Liver (tissue), 9 donors: ENCODE measurements around the gene TRERF1. TPM values are rescaled to one million over a fixed set of nuclear protein-coding genes. Genes with fewer than 3 reads are reported as not detected.
A peak's percentile ranks its signal among the peaks of the same experiment; 100 is the strongest.

Source experiments
- DNase-seq: peaks from one replicate; pipeline ENCODE4 v3.0.0-alpha.2; 2017; ENCODE audit warnings: low spot score
- H3K27ac ChIP-seq, 2 donors: one replicate each; pipeline ENCODE4 v1.7.0; 2013; ENCODE audit warnings: inconsistent platforms in 2 of 2, low read length in 2 of 2, control low read depth in 1 of 2, low read depth in 1 of 2, mild to moderate bottlenecking in 1 of 2
- H3K27me3 ChIP-seq, 4 donors: one replicate each; pipeline versions ENCODE4 v1.6.1 to v1.7.0; 2013; ENCODE audit warnings: low read length in 3 of 4, inconsistent platforms in 1 of 4, mild to moderate bottlenecking in 1 of 4, moderate library complexity in 1 of 4; ENCODE audit not compliant: control insufficient read depth in 4 of 4, insufficient read depth in 4 of 4
- H3K36me3 ChIP-seq, 4 donors: one replicate each; pipeline versions ENCODE4 v1.6.1 to v1.7.0; 2013; ENCODE audit warnings: low read length in 3 of 4, mild to moderate bottlenecking in 3 of 4, low read depth in 1 of 4, moderate library complexity in 1 of 4; ENCODE audit not compliant: control insufficient read depth in 4 of 4, insufficient read depth in 3 of 4
- H3K4me1 ChIP-seq, 4 donors: one replicate each; pipeline versions ENCODE4 v1.6.1 to v1.7.0; 2013; ENCODE audit warnings: low read length in 3 of 4, mild to moderate bottlenecking in 3 of 4, moderate library complexity in 1 of 4; ENCODE audit not compliant: control insufficient read depth in 4 of 4, insufficient read depth in 4 of 4
- H3K4me3 ChIP-seq, 3 donors: one replicate each; pipeline versions ENCODE4 v1.6.1 to v1.7.0; 2013; ENCODE audit warnings: low read length in 3 of 3, control low read depth in 1 of 3, low read depth in 1 of 3, mild to moderate bottlenecking in 1 of 3
- H3K9ac ChIP-seq, 2 donors: one replicate each; pipeline ENCODE4 v1.7.0; 2013; ENCODE audit warnings: low read length in 2 of 2, mild to moderate bottlenecking in 2 of 2, moderate library complexity in 2 of 2, control low read depth in 1 of 2, low read depth in 1 of 2
- H3K9me3 ChIP-seq, 4 donors: one replicate each; pipeline versions ENCODE4 v1.6.1 to v1.7.0; 2013; ENCODE audit warnings: low read length in 3 of 4; ENCODE audit not compliant: control insufficient read depth in 4 of 4
- ATF3 ChIP-seq: IDR thresholded peaks from 2 replicates; pipeline ENCODE4 v1.6.1; 2016; ENCODE audit warnings: antibody characterized with exemption
- CTCF ChIP-seq: fragments of 150-350 bp; IDR thresholded peaks from 2 replicates; pipeline ENCODE4 v1.5.1; 2017; ENCODE audit warnings: improper control_type of control experiment, low read depth, low read length; ENCODE audit not compliant: missing input control
- EGR1 ChIP-seq, 2 donors: IDR thresholded peaks; 2 replicates each; pipeline ENCODE4 v1.6.1; 2016 to 2018; ENCODE audit warnings: antibody characterized with exemption in 2 of 2, low read depth in 2 of 2
- FOXA2 ChIP-seq: IDR thresholded peaks from 2 replicates; pipeline ENCODE4 v1.6.1; 2016; ENCODE audit warnings: antibody characterized with exemption
- GABPA ChIP-seq, 2 donors: IDR thresholded peaks in 1 of 2; conservative IDR thresholded peaks in 1 of 2; 2 replicates each; pipeline ENCODE4 v1.6.1; 2016; ENCODE audit warnings: antibody characterized with exemption in 2 of 2, mild to moderate bottlenecking in 1 of 2, moderate library complexity in 1 of 2
- HNF4A ChIP-seq, 2 donors: conservative IDR thresholded peaks; 2 replicates each; pipeline ENCODE4 v1.6.1; 2016; ENCODE audit warnings: antibody characterized with exemption in 2 of 2, mild to moderate bottlenecking in 2 of 2
- HNF4G ChIP-seq: IDR thresholded peaks from 2 replicates; pipeline ENCODE4 v1.6.1; 2016; ENCODE audit warnings: antibody characterized with exemption
- JUND ChIP-seq, 2 donors: IDR thresholded peaks; 2 replicates each; pipeline ENCODE4 v1.6.1; 2016; ENCODE audit warnings: antibody characterized with exemption in 2 of 2
- MAX ChIP-seq: IDR thresholded peaks from 2 replicates; pipeline ENCODE4 v1.6.1; 2016; ENCODE audit warnings: antibody characterized with exemption
- NR2F2 ChIP-seq: IDR thresholded peaks from 2 replicates; pipeline ENCODE4 v1.6.1; 2016; ENCODE audit warnings: antibody characterized with exemption
- RAD21 ChIP-seq, 2 donors: IDR thresholded peaks; 2 replicates each; pipeline ENCODE4 v1.6.1; 2016; ENCODE audit warnings: antibody characterized with exemption in 2 of 2, mild to moderate bottlenecking in 2 of 2
- REST ChIP-seq: IDR thresholded peaks from 2 replicates; pipeline ENCODE4 v1.6.1; 2016; ENCODE audit warnings: antibody characterized with exemption, mild to moderate bottlenecking
- RXRA ChIP-seq, 2 donors: IDR thresholded peaks; 2 replicates each; pipeline ENCODE4 v1.6.1; 2017 to 2018; ENCODE audit warnings: antibody characterized with exemption in 2 of 2, mild to moderate bottlenecking in 1 of 2
- SP1 ChIP-seq: IDR thresholded peaks from 2 replicates; pipeline ENCODE4 v1.6.1; 2018; ENCODE audit warnings: antibody characterized with exemption, mild to moderate bottlenecking
- TAF1 ChIP-seq: conservative IDR thresholded peaks from 2 replicates; pipeline ENCODE4 v1.6.1; 2016; ENCODE audit warnings: antibody characterized with exemption, mild to moderate bottlenecking
- YY1 ChIP-seq: IDR thresholded peaks from 2 replicates; pipeline ENCODE4 v1.6.1; 2016; ENCODE audit warnings: antibody characterized with exemption, mild to moderate bottlenecking
- ZBTB33 ChIP-seq: IDR thresholded peaks from 2 replicates; pipeline ENCODE4 v1.6.1; 2016; ENCODE audit warnings: antibody characterized with exemption
- WGBS: extraction: QIAGEN DNeasy Blood & Tissue Kit; methylation state at CpG from one replicate; pipeline ENCODE4 v1.1.7; 2013; 5-methylcytosine and 5-hydroxymethylcytosine counted together
- polyA plus RNA-seq, 2 donors: library from polyadenylated mRNA; stranded (reverse) in 1 of 2; unstranded in 1 of 2; fragments of 200-250 nt in 1 of 2; fragments of >200 nt in 1 of 2; fragmentation: Nextera tagmentation in 1 of 2; extraction: Ambion mirVana in 1 of 2; gene quantifications; one replicate each; pipeline versions ENCODE4 v1.2.1 to v1.2.3, GENCODE V29; 2013 to 2015
- total RNA-seq, 2 donors: library from RNA; depleted of rRNA; stranded (reverse); fragments of >200 nt; gene quantifications; one replicate each; pipeline ENCODE4 v1.2.3, GENCODE V29; 2014
- donor health status: healthy.
- donor health status: healthy.
- donor health status: healthy.
- donor health status: healthy.
- donor health status: healthy.

Gene TRERF1
- total and polyA plus RNA-seq, 4 donors: 0.33 to 1.3 (median 0.68) TPM

GRCh38 chr6:42280966-42281533 is 170.7 kb downstream of the TRERF1 start:
- WGBS: 80% methylated on average over 5 of the region's 5 CpGs
- Histone ChIP-seq H3K4me3 (no peak overlapping the region), H3K27me3 (no peaks in the 10 kb centered on the region), H3K9ac (no peak overlapping the region), H3K36me3 (no peaks in the 10 kb centered on the region), H3K9me3 (no peaks in the 10 kb centered on the region), H3K27ac (peak overlapping the region in 1 of 2 donors; percentile 7), H3K4me1 (peaks cover 0 to 6% (median 0%) of the 10 kb centered on the region in 4 donors)
- TF ChIP-seq REST (no peak), RAD21 (IDR thresholded peaks at IDR 0.05) (no peak), GABPA (IDR thresholded peaks at IDR 0.05 in 1 of 2, conservative IDR thresholded peaks at IDR 0.05 in 1 of 2) (no peak), HNF4A (conservative IDR thresholded peaks at IDR 0.05) (no peak), ZBTB33 (no peak), CTCF (no peak), EGR1 (IDR thresholded peaks at IDR 0.05; ENCODE audit: low read depth in 2 of 2) (no peak), MAX (no peak), JUND (IDR thresholded peaks at IDR 0.05) (no peak), YY1 (no peak), RXRA (IDR thresholded peaks at IDR 0.05) (no peak), NR2F2 (no peak), ATF3 (no peak), SP1 (no peak), FOXA2 (no peak), TAF1 (no peak), HNF4G (no peak)
- DNase-seq: no peak
